ENCODE results near the gene HUS1B.

DNA sequence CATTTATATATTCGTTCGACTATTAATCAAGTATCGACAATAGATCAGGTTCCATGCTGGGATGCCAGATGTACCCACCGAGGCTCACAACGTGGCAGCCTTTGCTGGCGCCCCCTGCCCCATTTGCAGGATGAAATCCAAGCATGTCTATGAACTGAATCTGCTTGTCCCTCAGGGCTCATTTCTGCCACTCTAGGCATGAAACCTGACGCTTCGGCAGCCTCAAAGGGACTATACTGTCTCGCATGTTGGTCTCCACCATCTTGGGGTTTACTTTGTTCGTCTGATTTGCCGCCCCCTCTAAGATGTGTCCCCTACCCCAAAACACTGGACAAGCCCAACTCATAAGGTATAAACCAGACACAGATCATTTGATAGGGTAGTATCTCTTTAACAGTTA lies 36.7 kb downstream of the HUS1B start:
- TF ChIP-seq POLR2AphosphoS5 (IDR thresholded peaks at IDR 0.05) (no peak), POLR2A (IDR thresholded peaks at IDR 0.05) (no peak)
- TF ChIP-seq, protein P1, sequence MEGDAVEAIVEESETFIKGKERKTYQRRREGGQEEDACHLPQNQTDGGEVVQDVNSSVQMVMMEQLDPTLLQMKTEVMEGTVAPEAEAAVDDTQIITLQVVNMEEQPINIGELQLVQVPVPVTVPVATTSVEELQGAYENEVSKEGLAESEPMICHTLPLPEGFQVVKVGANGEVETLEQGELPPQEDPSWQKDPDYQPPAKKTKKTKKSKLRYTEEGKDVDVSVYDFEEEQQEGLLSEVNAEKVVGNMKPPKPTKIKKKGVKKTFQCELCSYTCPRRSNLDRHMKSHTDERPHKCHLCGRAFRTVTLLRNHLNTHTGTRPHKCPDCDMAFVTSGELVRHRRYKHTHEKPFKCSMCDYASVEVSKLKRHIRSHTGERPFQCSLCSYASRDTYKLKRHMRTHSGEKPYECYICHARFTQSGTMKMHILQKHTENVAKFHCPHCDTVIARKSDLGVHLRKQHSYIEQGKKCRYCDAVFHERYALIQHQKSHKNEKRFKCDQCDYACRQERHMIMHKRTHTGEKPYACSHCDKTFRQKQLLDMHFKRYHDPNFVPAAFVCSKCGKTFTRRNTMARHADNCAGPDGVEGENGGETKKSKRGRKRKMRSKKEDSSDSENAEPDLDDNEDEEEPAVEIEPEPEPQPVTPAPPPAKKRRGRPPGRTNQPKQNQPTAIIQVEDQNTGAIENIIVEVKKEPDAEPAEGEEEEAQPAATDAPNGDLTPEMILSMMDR (IDR thresholded peaks at IDR 0.05), result no peak
